Heart left ventricle (tissue), 16 donors: ENCODE measurements around the gene ABHD1. TPM values are rescaled to one million over a fixed set of nuclear protein-coding genes. Genes with fewer than 3 reads are reported as not detected.

Experiments
- ATAC-seq, 4 donors: fragments of 200-7000 bp; cut with Tn5 transposase; one replicate each; pipeline ENCODE4 v1.9.1; 2020 to 2022; ENCODE audit warnings: moderate library complexity in 4 of 4, mild to moderate bottlenecking in 3 of 4, moderate number of reproducible peaks in 1 of 4
- DNase-seq, 5 donors: peaks; one replicate each; pipeline ENCODE4 v3.0.0-alpha.2; 2020
- H3K27ac ChIP-seq, 12 donors: fragments of 200-600 bp; sonication (generic) in 4 of 12; one replicate each; pipeline versions ENCODE4 v1.5.0 to v1.8.0; 2016 to 2022; ENCODE audit warnings: mild to moderate bottlenecking in 2 of 12
- H3K27me3 ChIP-seq, 9 donors: fragments of 200-600 bp; sonication (generic) in 2 of 9; one replicate each; pipeline versions ENCODE4 v1.5.1 to v1.8.0; 2016 to 2022; ENCODE audit warnings: mild to moderate bottlenecking in 3 of 9
- H3K36me3 ChIP-seq, 9 donors: fragments of 200-600 bp; sonication (generic) in 2 of 9; one replicate each; pipeline versions ENCODE4 v1.5.0 to v1.8.0; 2018 to 2022; ENCODE audit warnings: mild to moderate bottlenecking in 2 of 9
- H3K4me1 ChIP-seq, 12 donors: fragments of 200-600 bp; sonication (generic) in 4 of 12; one replicate each; pipeline versions ENCODE4 v1.5.0 to v1.8.0; 2016 to 2022; ENCODE audit warnings: mild to moderate bottlenecking in 3 of 12
- H3K4me3 ChIP-seq, 12 donors: fragments of 200-600 bp; sonication (generic) in 4 of 12; one replicate each; pipeline versions ENCODE4 v1.5.0 to v1.8.0; 2017 to 2022; ENCODE audit warnings: mild to moderate bottlenecking in 9 of 12, moderate library complexity in 4 of 12
- H3K9me3 ChIP-seq, 12 donors: fragments of 200-600 bp; sonication (generic) in 4 of 12; one replicate each; pipeline versions ENCODE4 v1.5.0 to v1.8.0; 2016 to 2022; ENCODE audit warnings: mild to moderate bottlenecking in 1 of 12
- POLR2A ChIP-seq, 2 donors: fragments of 450-650 bp; IDR thresholded peaks; one replicate each; pipeline ENCODE4 v1.6.1; 2017; ENCODE audit warnings: antibody characterized with exemption in 2 of 2, mild to moderate bottlenecking in 2 of 2, moderate library complexity in 2 of 2
- WGBS, 4 donors: extraction: QIAGEN DNeasy Blood & Tissue Kit in 2 of 4; methylation state at CpG; one replicate each; pipeline versions ENCODE4 v1.1.5 to v1.1.7; 2013 to 2018; 5-methylcytosine and 5-hydroxymethylcytosine counted together
- intact Hi-C, 10 donors: fragments of 100-400 bp; cut with DNase I; formaldehyde crosslinking; loops; one replicate each; pipeline versions ENCODE4 v1.11.1 to v1.14.2; 2022
- polyA plus RNA-seq, 2 donors: library from polyadenylated mRNA; stranded (reverse); fragments of 200-250 nt; gene quantifications; one replicate each; pipeline ENCODE4 v1.2.3, GENCODE V29; 2013
- total RNA-seq, 9 donors: library from RNA; depleted of rRNA in 2 of 9; stranded (reverse); fragments of >200 nt in 2 of 9; fragmentation: NEBNext Ultra II Directional in 3 of 9; extraction: Animal tissue kit (Norgen Biotek cat#: 25700) in 3 of 9; gene quantifications; one replicate each; pipeline versions ENCODE4 v1.1.0 to v1.2.4, GENCODE V29; 2016 to 2023
- TF ChIP-seq, protein P1 (sequence below), 12 donors: fragments of 200-600 bp; sonication (generic) in 4 of 12; IDR thresholded peaks; one replicate each; pipeline versions ENCODE4 v1.5.0 to v1.8.0; 2018 to 2022; ENCODE audit warnings: antibody characterized with exemption in 12 of 12, mild to moderate bottlenecking in 5 of 12
- donor health status: ischemic (EF 13 %, LVEDD 7.1; RV severe dilation, severe dysfunction).
- donor health status: healthy with polysubstance abuse.
- donor health status: DM: no; HTN: yes; CAD: no.
- donor health status: DM: no; HTN: no; CAD: no.
- donor health status: ischemic (EF 25% LVEDD 6.9; RV normal size, moderate dysfunction).
- donor health status: ischemic (EF 25% LVEDD 5.7; RV mildly dilated, moderate dysfunction).
- donor health status: healthy.
- donor health status: DM: yes; HTN: yes; CAD: no.
- donor health status: ischemic (EF 35%, LVEDD 5.7; RV mildly dilated, moderate dysfunction).
- donor health status: nonischemic (EF 11% LVEDD 7.7; RV severe dilation, severe dysfunction).
- donor health status: DM: yes; HTN: yes; CAD: no.
- donor health status: PGD.
- donor health status: ischemic (EF 29% LVEDD 5.4; RV normal size, mild dysfunction).
- donor health status: nonischemic (EF 23%, LVEDD 6.1; RV moderate dilation, normal function).

ABHD1 gene
- total and polyA plus RNA-seq, 11 donors = 0.47 to 6.2 (median 2.0) TPM; not detected in 1

GRCh38 chr2:27094353-27094984 is 29.1 kb upstream of the ABHD1 start:
- 92 to 95% (median 94%) methylated on average over 24 of the region's 24 CpGs for WGBS, 4 donors
- H3K27me3 ChIP-seq = no peaks in the 10 kb centered on the region
- DNase-seq (no peak), ATAC-seq (no peak)
- intact Hi-C loops = loop anchor here in 2 of 10 donors (10.0 kb wide), 2 partner anchors 190 to 250 kb away; partner anchors contain the start of genes DPYSL5 (in 1 of the 2) and TRIM54 (in 1 of the 2)
- H3K4me3 ChIP-seq = no peak overlapping the region
- no peak overlapping the region for H3K27ac ChIP-seq
- TF ChIP-seq, protein P1, sequence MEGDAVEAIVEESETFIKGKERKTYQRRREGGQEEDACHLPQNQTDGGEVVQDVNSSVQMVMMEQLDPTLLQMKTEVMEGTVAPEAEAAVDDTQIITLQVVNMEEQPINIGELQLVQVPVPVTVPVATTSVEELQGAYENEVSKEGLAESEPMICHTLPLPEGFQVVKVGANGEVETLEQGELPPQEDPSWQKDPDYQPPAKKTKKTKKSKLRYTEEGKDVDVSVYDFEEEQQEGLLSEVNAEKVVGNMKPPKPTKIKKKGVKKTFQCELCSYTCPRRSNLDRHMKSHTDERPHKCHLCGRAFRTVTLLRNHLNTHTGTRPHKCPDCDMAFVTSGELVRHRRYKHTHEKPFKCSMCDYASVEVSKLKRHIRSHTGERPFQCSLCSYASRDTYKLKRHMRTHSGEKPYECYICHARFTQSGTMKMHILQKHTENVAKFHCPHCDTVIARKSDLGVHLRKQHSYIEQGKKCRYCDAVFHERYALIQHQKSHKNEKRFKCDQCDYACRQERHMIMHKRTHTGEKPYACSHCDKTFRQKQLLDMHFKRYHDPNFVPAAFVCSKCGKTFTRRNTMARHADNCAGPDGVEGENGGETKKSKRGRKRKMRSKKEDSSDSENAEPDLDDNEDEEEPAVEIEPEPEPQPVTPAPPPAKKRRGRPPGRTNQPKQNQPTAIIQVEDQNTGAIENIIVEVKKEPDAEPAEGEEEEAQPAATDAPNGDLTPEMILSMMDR (IDR thresholded peaks at IDR 0.05) = no peak
- TF ChIP-seq POLR2A (IDR thresholded peaks at IDR 0.05) = no peak
- H3K4me1 ChIP-seq = peaks cover 0 to 20% (median 8%) of the 10 kb centered on the region in 12 donors
- H3K9me3 ChIP-seq = no peaks in the 10 kb centered on the region
- no peaks in the 10 kb centered on the region for H3K36me3 ChIP-seq

GRCh38 chr2:27095427-27095744 is 28.2 kb upstream of the ABHD1 start:
- TF ChIP-seq, protein P1 (IDR thresholded peaks at IDR 0.05) = no peak
- no peak for TF ChIP-seq POLR2A (IDR thresholded peaks at IDR 0.05)
- no peak for DNase-seq
- 92 to 100% (median 97%) methylated on average over 2 of the region's 2 CpGs for WGBS, 4 donors
- ATAC-seq = no peak
- H3K27me3 ChIP-seq = no peaks in the 10 kb centered on the region
- peaks cover 0 to 20% (median 8%) of the 10 kb centered on the region in 12 donors for H3K4me1 ChIP-seq
- no peaks in the 10 kb centered on the region for H3K36me3 ChIP-seq
- H3K9me3 ChIP-seq = no peaks in the 10 kb centered on the region
- intact Hi-C loops = loop anchor here in 7 of 10 donors (5.0 to 10.0 kb wide), 6 partner anchors 97 to 251 kb away; partner anchors contain the start of genes TRIM54 (in 4 of the 7), DNAJC5G (in 1 of the 7) and DPYSL5 (in 1 of the 7)
- H3K27ac ChIP-seq = no peak overlapping the region
- H3K4me3 ChIP-seq = no peak overlapping the region

DNA sequence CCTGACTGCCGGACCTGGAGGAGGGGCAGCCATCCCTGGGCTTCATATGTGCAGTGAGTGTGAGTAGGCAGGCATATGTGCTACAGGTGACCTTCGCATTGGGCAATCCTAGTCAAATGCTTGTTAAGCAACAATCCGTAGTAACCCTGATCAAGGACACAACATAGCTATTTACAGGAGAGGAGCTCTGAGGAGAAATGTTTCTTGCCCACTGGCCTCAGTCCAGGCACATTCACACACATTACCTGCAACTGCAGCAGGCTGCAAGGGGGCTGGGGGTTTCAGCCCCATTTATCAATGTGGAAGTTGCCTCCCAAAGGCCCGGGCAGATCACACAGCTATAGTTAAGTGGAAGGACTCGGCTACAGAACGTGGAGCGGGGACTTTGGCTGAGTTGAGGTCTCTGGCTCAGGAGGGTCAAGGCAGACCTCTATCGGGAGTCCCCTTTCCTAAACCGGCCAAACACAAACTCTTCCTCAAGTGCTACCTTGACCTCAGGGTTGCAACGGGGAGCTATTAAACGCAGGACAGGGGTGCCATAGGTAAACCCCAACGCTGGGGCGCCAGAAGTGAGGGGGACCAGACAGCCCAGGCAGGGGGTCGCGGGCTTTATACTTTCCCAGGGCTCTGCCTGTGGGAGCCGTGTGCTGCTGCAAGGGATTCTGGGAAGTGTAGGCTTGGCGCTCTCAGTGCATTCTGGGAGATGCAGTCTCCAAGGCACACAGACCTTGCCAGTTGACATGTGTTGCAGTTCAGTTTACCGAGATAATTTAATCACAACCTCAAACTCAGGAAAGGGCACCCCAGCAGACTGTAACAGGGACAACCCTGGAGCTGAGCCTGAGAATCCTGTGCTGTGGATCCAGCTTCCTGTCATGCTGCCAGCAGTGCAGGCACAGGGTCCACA is 27.6 kb upstream of the ABHD1 start:
- peaks cover 0 to 20% (median 8%) of the 10 kb centered on the region in 12 donors for H3K4me1 ChIP-seq
- peak overlapping the region in 9 of 12 donors; percentile 14 to 50 (median 43) for H3K4me3 ChIP-seq
- DNase-seq (peak; percentile 65 to 77 (median 71)), ATAC-seq (peak; percentile 62 to 89 (median 86))
- no peaks in the 10 kb centered on the region for H3K27me3 ChIP-seq
- no peaks in the 10 kb centered on the region for H3K36me3 ChIP-seq
- WGBS, 4 donors = 24 to 31% (median 25%) methylated on average over 16 to 18 of the region's 18 CpGs
- H3K27ac ChIP-seq = peak overlapping the region in 6 of 12 donors; percentile 7 to 68 (median 56)
- H3K9me3 ChIP-seq = no peaks in the 10 kb centered on the region
- intact Hi-C loops = loop anchor here in 7 of 10 donors (2.0 to 10.0 kb wide), 7 partner anchors 95 to 251 kb away; partner anchors contain the start of genes TRIM54 (in 4 of the 7), DNAJC5G (in 1 of the 7) and DPYSL5 (in 1 of the 7)
- TF ChIP-seq, protein P1 (IDR thresholded peaks at IDR 0.05) = peak in 1 of 12 donors; percentile 14
- no peak for TF ChIP-seq POLR2A (IDR thresholded peaks at IDR 0.05)
